Posterior vena cava (tissue), 2 donors: Measurements from ENCODE around the gene DPP8. TPM values are rescaled to one million over a fixed set of nuclear protein-coding genes. Genes with fewer than 3 reads are reported as not detected.
A peak's percentile ranks its signal among the peaks of the same experiment; 100 is the strongest.
"Not testable (repeated sequence)": the region's sequence is repeated elsewhere in the genome, so short reads cannot be mapped to it uniquely, and the experiment has no call there.

ENCODE experiments used
- DNase-seq: peaks from one replicate; pipeline ENCODE4 v3.0.0-alpha.2; 2020; ENCODE audit warnings: low spot score
- intact Hi-C, 2 donors: fragments of 100-400 bp; cut with DNase I; formaldehyde crosslinking; loops; one replicate each; pipeline versions ENCODE4 v1.14.1 to v1.14.2; 2022 to 2023
- total RNA-seq, 2 donors: library from RNA; stranded (reverse); fragmentation: NEBNext Ultra II Directional; extraction: Animal tissue kit (Norgen Biotek cat#: 25700); gene quantifications; one replicate each; pipeline ENCODE4 v1.2.1, GENCODE V29; 2021
- donor health status: DM: yes; HTN: yes; CAD: no.
- donor health status: DM: yes; HTN: yes; CAD: no.

The DPP8 gene
- total RNA-seq, 2 donors from 2014 or later = 35.6 to 40.9 TPM

DNA sequence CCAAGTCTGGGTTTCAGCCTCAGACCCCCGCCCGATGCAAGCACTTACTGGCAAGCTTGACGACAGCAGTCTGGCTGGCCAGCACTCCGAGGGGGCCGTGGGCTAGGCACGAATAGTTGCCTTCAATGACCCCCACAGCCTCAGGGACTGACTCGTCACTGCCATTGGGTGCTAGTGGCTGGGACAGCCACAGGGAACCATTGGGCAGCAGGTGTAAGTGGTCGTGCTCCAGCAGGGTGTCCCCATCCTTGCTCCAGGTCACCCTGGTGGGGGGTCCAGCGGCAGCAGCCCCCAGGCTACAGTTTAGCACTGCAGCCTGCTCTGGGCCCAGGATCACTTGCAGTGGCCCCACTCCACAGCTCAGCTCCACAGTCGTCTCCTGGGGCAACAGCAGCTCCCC, 106.5 kb downstream of the DPP8 start:
- no peak for DNase-seq
- intact Hi-C loops = no loop called here

GRCh38 chr15:65410036-65410435, 107.5 kb downstream of the DPP8 start:
- intact Hi-C loops = no loop called here
- DNase-seq = no peak

GRCh38 chr15:65409036-65409631, 108.4 kb downstream of the DPP8 start:
- no peak for DNase-seq
- intact Hi-C loops = no loop called here

GRCh38 chr15:65408324-65409035, 109.0 kb downstream of the DPP8 start:
- intact Hi-C loops = no loop called here
- DNase-seq = no peak

GRCh38 chr15:65406424-65407000, 111.0 kb downstream of the DPP8 start:
- intact Hi-C loops = no loop called here
- DNase-seq = no peak

DNA sequence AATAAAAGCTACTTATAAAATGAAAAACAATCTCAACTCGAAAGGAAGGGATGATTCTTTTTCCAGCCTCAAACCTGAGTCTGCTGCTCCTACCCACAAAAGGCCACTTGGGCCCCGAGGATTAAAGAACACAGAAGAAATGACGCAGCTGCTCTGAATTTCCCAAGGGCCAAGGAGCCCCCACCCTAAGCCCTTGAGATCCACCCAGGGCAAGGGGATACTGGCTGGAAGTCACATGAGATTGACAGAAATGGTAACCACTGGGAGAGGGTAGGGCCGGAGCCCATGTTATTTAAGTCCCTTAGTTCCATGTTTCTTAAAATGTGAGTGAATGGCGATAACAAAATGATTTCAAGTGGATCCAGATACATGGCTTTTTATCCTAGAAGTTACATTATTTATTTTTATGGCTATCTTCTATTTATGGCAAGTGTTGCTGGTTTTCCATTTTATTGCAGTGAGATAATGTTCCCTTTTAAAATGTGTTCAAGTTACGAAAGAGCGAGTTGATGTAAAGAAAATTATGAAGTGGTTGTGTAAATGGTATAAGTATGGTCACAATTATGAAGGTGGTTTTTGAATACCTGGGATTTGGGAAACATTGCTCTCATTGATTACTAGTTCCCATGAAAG, 111.6 kb downstream of the DPP8 start:
- intact Hi-C loops = no loop called here
- no peak for DNase-seq

DNA sequence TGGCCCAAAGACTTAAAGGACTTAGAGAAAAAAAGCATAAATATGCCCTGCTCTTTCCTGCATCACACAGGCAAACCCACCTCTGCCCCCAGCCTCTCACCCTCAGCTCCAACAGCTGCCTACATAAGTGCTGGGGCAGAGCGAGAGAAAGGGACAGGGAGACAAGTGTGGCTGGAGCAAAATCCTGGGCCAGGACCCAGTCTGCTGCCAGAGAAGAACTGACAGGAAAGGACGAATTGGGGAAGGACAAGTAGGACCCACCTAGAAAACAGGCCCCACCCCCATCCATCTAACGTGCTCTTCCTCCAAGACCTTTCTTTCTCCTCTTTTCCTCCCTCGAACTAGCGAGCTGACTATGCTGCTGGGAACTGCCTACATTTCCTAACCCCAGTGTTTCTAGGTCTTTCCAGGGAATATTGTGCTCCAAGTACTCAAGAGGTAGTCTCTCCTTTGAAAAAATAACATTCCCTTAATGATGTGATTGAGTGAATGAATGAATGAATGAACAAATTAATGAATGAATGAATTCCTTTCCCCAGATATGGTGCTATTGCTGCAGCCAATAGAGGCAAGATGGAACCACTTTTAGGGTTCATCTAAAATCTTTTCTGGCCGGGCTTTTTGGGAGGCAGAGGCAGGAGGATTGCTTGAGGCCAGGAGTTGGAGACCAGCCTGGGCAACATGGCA, 113.2 kb downstream of the DPP8 start:
- intact Hi-C loops = loop anchor here in 1 of 2 donors (5.0 kb wide), 1 partner anchor 87 kb away; no protein-coding TSS in a partner anchor
- DNase-seq = no peak

DNA sequence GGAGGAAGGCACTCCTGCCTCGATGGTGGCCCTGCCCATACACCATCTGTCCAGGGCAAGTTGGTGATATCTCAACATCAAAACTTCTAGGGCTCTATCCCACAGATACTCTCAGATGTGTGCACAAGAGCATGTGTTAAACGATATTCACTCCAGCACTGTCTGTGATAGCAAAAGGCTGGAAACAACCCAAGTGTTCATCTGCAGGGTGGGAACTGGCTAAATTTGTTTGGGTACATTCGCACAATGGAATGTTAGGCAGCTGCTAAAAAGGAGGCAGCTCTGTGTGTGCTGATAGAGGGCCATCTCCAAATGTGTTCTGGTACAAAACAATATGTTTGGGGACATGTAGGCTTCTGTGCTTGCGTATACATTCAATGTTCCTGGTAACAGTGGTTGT, 114.5 kb downstream of the DPP8 start:
- intact Hi-C loops = loop anchor here in 1 of 2 donors (5.0 kb wide), 1 partner anchor 86 kb away; no protein-coding TSS in a partner anchor
- DNase-seq = no peak

- intact Hi-C loops = loop anchor here in 1 of 2 donors (5.0 kb wide), 1 partner anchor 84 kb away; no protein-coding TSS in a partner anchor
- no peak for DNase-seq
Observed at GRCh38 chr15:65401611-65402240, 115.8 kb downstream of the DPP8 start.

- intact Hi-C loops = loop anchor here in 1 of 2 donors (5.0 kb wide), 1 partner anchor 84 kb away; no protein-coding TSS in a partner anchor
- DNase-seq = no peak
Observed at GRCh38 chr15:65400760-65401610, 116.5 kb downstream of the DPP8 start.

DNA sequence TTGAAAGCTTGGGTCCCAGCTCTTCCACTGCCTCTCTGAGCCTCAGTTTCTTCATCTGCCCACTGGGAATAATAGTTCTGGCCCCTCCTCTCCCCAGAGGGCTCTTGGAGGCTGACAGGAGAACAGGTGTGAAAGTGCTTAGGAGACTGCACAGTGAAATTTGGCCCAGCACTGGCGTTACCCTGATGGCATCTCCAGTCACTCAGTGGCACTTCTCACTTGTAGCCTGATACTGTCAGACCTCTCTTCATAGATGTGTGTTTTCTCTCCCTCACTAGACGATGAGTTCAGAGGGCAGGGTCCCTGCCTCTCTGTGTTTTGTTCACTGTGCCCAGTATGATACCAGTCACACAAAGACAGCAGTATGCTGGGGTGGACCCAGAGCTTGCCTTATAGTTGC, 117.5 kb downstream of the DPP8 start:
- intact Hi-C loops = loop anchor here in 1 of 2 donors (5.0 kb wide), 1 partner anchor 83 kb away; no protein-coding TSS in a partner anchor
- no peak for DNase-seq

GRCh38 chr15:65399001-65399706, 118.3 kb downstream of the DPP8 start:
- peak; percentile 20 for DNase-seq
- intact Hi-C loops = no loop called here

GRCh38 chr15:65398486-65398885, 119.0 kb downstream of the DPP8 start:
- intact Hi-C loops = not testable (repeated sequence)
- DNase-seq = peak; percentile 53

- intact Hi-C loops = no loop called here
Observed at GRCh38 chr15:65396965-65397317, 120.5 kb downstream of the DPP8 start.

DNA sequence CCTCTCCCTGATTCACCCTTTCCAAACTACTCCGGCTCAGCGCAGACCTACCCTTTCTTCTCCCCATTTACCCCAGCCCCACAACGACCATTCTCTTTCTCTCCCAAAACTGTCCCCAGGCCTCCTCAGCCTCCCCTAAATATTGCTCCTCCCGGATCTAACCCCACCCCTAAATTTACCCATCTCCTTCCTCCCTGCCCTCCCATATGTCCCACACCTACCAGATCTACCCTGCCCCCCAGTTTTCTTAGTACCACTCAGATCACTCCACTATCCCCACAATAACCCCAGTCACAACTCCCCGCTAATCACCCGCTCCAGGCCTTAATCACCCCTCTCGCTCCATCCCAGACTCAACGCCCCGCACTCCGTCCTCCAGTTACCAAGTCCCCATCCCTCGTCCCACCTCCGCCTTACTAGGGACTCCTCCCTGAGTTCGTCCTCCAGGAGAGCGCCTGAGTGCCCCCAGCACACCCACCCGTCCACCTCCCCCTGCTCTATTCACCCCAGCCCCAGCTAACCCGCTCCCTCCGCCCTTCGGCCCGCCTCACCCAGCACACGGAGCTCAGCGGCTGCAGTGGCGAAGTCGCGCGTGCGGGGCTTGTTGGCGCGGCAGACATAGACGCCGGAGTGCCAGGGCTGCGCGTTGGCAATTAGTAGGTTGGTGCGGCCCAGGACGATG, 121.1 kb downstream of the DPP8 start:
- intact Hi-C loops = no loop called here
- DNase-seq = no peak

More at GRCh38 chr15:65396965-65397317, 120.5 kb downstream of the DPP8 start:
- DNase-seq = no peak

- intact Hi-C loops = no loop called here
- DNase-seq = no peak
Observed at GRCh38 chr15:65395567-65396202, 121.8 kb downstream of the DPP8 start.
